RWPE1 (cell line): ENCODE data around the gene ATP2B3.

Experiments
- CTCF ChIA-PET: fragments of 350-600 bp; sonication (Branson Sonifier 250); formaldehyde crosslinking; extraction: SDS; loops from one replicate; lab custom pipeline; 2021; lab: Yijun Ruan, JAX
- POLR2A ChIA-PET: fragments of 400-600 bp; formaldehyde crosslinking; extraction: SDS; loops from one replicate; lab custom pipeline; 2020; ENCODE audit warnings: antibody characterized with exemption; ENCODE audit not compliant: low non-redundant PET; lab: Yijun Ruan, JAX
- DNase-seq: peaks from one replicate; pipeline ENCODE4 v3.0.0; 2012; ENCODE audit warnings: low spot score
- H3K27ac ChIP-seq: fragments of 450-650 bp; 2 replicates; pipeline ENCODE4 v1.5.1; 2017
- CTCF ChIP-seq: fragments of 450-650 bp; conservative IDR thresholded peaks from 2 replicates; pipeline ENCODE4 v1.5.1; 2017; ENCODE audit warnings: low read depth, mild to moderate bottlenecking

The ATP2B3 gene

GRCh38 chrX:153517423-153517822, at the start of gene ATP2B3:
Gene ATP2B3 (plus strand): TSS chrX:153517642. CDS start chrX:153536248, 18,606 bp downstream.
- H3K27ac ChIP-seq = no peak within 1 kb of the TSS
- ChIA-PET POLR2A (no interaction called here), CTCF (no interaction called here)
- no peak for TF ChIP-seq CTCF
- DNase-seq = no peak

- no peak for TF ChIP-seq CTCF
- ChIA-PET CTCF (no interaction called here), POLR2A (no interaction called here)
- no peak for DNase-seq
- H3K27ac ChIP-seq = peak overlapping the region; percentile 90; the same call in 1 of the 2 replicates
Measured at GRCh38 chrX:153468008-153468580, 49.3 kb upstream of the ATP2B3 start.

- ChIA-PET CTCF (interaction anchor here (0.6 to 1.8 kb wide), 6 partner anchors 22 to 167 kb away, joined by 3 to 13 read pairs (median 4); no protein-coding TSS in a partner anchor), POLR2A (no interaction called here)
- no peak for TF ChIP-seq CTCF
- DNase-seq = no peak
- peak overlapping the region; percentile 90 for H3K27ac ChIP-seq
Measured at GRCh38 chrX:153469811-153470410, 47.5 kb upstream of the ATP2B3 start.

GRCh38 chrX:153470411-153471363, 46.8 kb upstream of the ATP2B3 start, which contains the start of gene HAUS7:
Gene HAUS7 (minus strand): TSS chrX:153470576. CDS start chrX:153470557, 19 bp downstream.
- ChIA-PET POLR2A (no interaction called here), CTCF (interaction anchor here (0.5 to 1.8 kb wide), 12 partner anchors 8 to 168 kb away, joined by 3 to 13 read pairs (median 4); partner anchors contain the start of gene BGN)
- TF ChIP-seq CTCF = peak; percentile 64
- H3K27ac ChIP-seq = peak within 1 kb of the TSS; percentile 90
- peak; percentile 94 for DNase-seq

GRCh38 chrX:153471663-153472280, 45.7 kb upstream of the ATP2B3 start:
- no peak for DNase-seq
- ChIA-PET POLR2A (no interaction called here), CTCF (interaction anchor here (0.6 to 1.8 kb wide), 6 partner anchors 7 to 37 kb away, joined by 3 to 13 read pairs (median 6); partner anchors contain the start of gene BGN)
- peak overlapping the region; percentile 90 for H3K27ac ChIP-seq
- TF ChIP-seq CTCF = no peak

- ChIA-PET POLR2A (no interaction called here), CTCF (interaction anchor here (1.1 kb wide), 1 partner anchor 34 kb away, joined by 6 read pairs; no protein-coding TSS in a partner anchor)
- no peak for DNase-seq
- peak overlapping the region; percentile 90 for H3K27ac ChIP-seq
- TF ChIP-seq CTCF = no peak
Measured at GRCh38 chrX:153473126-153473525, 44.3 kb upstream of the ATP2B3 start.
